GM19468 (cell line): ENCODE data around the gene PTPRU.

Experiments
- ATAC-seq: cut with Tn5 transposase; IDR thresholded peaks from one replicate; pipeline ENCODE4 v1.9.1; 2021; ENCODE audit warnings: mild to moderate bottlenecking, moderate library complexity, moderate number of reproducible peaks; ENCODE audit not compliant: unreplicated experiment; ENCODE audit errors: extremely low read depth

Gene PTPRU

GRCh38 chr1:29235955-29236711 lies at the start of gene PTPRU:
PTPRU (plus strand) TSS chr1:29236522; CDS start chr1:29236645, 123 bp downstream.
- no peak for ATAC-seq

DNA sequence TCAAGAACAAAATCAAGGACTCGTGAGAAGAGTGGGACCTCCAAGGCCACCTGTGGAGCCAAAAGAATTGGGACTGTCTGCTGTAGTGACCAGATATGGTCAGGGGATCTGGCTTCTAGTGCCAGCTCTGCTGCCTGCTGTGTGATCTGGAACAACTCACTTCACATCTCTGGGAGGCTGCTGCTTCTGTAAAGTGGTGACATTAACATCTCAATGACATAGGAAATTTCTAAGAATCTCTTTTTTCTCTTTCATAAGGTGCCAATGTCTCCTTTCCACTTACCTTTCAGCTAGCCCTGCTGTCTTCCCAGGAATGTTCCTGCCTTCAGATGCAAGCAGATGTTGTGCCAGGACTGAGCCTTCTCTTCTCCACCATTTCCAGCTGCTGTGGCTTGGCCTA lies 49.6 kb upstream of the PTPRU start:
- no peak for ATAC-seq

DNA sequence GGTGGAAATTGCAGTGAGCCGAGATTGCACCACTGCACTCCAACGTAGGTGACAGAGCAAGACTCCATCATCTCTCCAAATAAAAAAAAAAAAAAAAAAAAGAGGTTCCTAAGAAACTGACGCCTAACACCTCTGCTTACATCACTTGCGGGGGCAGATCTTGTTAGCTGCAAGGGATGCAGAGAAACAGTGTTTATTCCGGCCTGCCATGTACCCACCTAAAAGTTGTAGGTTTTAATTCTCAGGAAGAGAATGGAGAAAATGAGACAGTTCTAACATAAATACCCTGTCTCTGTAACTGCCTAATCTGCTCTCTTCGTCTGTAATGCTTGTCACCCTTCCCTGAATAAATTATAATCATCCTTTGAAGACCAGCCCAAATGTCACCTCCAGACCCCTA lies 45.6 kb upstream of the PTPRU start:
- ATAC-seq, result no peak

DNA sequence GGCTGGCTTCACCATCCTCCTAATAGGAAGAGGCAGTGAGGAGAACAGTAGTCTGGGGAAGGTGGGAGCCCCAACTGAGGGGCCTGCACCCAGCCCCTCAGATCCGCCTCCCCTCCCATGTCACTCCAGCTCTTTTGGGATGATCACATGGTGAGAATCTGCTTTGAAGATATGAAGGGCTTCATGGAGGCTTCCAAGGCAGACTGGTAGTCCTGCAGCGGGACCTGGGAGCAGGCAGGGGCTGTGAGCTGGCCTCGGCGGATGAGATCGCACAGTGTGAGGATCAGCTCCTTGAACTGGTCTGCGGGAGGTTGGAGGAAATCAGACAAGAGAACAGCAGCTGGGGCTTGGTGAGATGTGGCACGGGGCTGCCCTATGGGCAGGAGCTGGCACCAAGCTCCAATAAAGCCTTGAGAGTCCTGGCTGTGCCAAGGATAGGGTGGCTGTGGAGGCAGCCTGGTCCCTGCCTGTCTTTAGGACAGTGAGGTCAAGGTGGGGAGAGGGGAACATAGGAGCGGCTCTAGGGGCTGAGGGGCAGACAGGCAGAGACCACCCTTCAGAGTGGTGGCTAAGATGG lies 42.4 kb upstream of the PTPRU start:
- ATAC-seq, result no peak

DNA sequence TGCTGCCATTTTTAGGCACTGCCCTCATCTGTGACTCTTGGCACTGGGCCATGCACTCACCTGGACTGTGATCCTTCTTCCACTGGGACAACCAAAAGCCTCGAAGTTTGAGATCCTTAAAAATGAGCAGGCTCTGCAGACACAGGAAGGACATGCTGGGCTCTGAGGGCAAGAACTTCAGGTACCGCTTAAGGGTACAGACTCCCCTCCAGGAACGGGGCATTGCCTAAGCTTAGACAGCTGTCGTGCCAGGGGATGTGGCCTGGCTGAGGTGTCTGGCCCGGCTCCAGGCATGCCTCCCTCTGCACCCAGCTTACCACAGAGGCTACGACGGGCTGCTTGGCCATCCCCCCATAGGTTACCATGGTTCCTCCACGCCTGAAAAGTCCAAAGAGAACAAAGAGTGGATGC lies 40.4 kb upstream of the PTPRU start:
- no peak for ATAC-seq

DNA sequence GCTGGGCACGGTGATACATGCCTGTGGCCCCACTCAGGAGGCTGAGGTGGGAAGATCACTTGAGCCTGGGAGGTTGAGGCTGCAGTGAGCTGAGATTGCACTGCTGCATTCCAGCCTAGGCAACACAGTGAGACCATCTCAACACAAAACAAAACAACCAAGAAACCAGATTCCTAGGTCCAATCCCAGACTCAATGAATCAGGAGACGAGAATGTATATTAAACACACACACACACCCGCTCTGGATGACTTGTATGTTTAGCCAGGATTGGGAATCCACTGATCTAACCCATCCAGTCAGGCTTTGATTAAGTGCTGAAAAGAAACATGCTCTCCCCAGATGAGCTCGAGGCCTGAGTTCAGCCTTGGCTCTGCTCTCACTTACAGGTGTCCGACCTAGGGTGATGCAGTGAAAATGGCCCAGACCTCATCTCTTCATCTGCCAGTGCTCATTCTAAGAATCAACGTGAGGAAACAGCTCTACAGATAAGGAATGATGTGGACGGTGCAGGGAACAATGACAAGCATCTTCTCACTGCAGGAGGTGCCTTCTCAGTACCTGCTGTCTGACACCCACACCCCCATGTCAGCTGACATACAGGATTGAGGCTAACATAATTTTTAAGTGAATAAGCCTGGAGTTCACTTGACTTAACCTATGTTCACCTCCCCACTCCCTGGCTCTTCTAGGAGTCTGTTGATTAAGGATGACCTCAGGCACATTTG lies 39.3 kb upstream of the PTPRU start:
- ATAC-seq, result no peak

DNA sequence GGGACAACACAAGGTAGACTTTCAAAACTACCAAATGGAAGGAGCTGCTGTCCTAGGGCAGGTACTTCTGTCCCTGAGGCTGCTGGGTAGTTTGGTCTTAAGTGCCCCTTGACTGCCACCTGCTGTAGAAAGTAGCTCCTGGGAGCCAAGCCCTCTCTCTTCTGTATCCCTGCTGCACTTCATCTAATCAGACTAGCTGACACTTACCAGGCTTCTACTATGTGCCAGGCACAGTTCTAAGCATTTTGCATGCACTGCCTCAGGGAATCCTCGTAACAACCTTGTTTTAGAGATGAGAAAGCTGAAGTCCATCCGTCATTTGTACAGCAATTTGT lies 38.8 kb upstream of the PTPRU start:
- no peak for ATAC-seq

DNA sequence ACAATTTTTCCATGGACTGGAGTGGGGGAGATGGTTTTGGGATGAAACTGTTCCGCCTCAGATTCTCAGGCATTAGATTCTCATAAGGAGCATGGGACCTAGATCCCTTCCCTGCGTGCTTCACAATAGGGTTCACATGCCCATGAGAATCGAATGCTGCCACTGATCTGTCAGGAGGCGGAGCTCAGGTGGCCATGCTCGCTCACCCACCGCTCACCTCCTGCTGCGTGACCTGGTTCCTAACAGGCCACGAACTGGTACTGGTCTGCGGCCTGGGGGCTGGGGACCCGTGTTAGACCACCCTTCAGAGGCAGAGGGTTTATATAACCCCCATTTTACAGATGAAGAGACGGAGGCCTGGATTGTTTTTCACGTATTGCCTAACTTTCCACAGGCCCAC lies 38.3 kb upstream of the PTPRU start:
- no peak for ATAC-seq

DNA sequence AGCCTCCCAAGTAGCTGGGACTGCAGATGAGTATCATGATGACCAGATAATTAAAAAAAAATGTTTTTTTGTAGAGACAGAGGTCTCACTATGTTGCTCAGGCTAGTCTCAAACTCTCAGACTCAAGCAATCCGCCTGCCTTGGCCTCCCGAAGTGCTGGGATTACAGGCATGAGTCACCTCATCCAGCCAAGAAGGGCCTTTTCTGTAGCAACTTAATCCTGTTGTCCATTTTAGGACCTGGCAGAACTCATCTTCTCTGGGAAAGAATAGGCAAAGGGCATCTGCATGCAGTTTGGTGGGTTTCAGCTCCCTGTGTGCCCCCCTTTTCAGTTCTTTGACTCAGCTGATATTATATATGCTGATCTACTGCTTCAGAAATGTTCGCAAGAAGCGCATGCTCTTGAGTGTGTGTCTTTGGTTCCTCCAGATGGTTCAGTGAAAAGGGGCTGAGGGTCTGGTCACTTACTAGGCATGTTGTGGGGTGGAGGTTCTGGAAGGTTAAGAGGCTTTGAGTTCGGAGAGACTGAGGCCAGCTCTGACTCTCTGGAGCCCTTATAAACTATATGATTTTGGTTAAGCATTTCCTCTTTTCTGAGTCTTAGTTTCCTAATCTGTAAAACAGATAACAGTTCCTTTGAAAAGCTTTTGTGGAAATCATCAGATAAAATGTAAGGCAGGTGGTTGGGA lies 35.3 kb upstream of the PTPRU start:
- no peak for ATAC-seq

- no peak for ATAC-seq
Measured at GRCh38 chr1:29201595-29202051, 34.7 kb upstream of the PTPRU start.

GRCh38 chr1:29202053-29202452 lies 34.3 kb upstream of the PTPRU start:
- ATAC-seq, result no peak

- ATAC-seq, result no peak
Measured at GRCh38 chr1:29202584-29203340, 33.6 kb upstream of the PTPRU start.

DNA sequence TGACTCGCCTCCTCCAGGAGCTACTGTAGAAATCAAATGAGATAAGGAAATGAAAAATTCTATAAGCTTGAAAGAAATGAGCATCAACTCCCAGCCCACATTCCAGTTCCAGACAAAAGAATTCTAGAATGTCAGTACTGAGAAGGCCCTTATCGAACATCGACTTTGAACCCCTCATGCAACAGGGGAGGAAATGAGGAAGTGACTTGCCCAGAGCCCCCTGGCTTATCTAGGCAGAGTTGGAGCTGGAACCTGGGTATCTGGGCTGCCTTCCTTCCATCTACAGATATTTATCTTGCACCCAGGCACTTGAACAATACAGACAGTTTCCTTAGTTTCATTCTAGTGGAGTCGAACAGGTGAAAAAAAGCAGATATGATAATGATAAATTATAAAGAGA lies 27.9 kb upstream of the PTPRU start:
- no peak for ATAC-seq

GRCh38 chr1:29209173-29209572 lies 27.1 kb upstream of the PTPRU start:
- no peak for ATAC-seq

DNA sequence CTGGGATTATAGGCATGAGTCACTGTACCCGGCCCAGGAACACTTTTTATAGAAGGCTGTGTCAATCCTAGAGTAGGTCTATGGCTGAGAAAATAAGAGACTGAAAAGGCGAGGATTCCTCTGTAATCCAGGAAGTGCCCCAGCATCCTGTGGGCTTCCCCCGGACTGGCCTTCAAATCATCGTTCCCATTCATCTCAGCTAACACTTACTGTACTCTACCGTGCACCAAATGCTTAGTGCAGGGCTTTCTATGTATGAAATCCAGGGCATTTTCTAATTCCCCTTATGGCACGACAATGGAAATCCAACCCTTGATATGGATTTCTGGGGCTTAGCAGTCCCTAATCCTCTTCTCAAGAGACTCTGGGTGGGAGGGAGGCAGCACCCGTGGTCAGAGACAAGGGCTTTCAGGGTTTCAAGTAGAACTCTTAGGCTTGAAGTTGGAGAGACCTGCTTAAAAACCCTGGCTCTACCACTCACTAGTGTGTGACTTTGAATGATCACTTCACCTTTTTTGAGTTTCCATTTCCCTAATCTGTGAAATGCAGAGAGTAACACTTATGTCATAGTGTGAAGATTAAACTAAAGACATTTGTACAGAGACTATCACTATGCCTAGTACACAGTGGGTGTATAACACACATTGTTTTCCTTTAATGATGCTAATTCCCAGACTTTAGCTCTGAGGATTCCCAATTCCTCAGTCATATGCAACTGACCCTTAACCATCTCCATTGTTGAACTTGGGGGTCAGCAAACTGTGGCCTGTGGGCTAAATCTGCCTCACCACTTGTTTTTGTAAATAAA lies 25.8 kb upstream of the PTPRU start:
- ATAC-seq, result no peak

DNA sequence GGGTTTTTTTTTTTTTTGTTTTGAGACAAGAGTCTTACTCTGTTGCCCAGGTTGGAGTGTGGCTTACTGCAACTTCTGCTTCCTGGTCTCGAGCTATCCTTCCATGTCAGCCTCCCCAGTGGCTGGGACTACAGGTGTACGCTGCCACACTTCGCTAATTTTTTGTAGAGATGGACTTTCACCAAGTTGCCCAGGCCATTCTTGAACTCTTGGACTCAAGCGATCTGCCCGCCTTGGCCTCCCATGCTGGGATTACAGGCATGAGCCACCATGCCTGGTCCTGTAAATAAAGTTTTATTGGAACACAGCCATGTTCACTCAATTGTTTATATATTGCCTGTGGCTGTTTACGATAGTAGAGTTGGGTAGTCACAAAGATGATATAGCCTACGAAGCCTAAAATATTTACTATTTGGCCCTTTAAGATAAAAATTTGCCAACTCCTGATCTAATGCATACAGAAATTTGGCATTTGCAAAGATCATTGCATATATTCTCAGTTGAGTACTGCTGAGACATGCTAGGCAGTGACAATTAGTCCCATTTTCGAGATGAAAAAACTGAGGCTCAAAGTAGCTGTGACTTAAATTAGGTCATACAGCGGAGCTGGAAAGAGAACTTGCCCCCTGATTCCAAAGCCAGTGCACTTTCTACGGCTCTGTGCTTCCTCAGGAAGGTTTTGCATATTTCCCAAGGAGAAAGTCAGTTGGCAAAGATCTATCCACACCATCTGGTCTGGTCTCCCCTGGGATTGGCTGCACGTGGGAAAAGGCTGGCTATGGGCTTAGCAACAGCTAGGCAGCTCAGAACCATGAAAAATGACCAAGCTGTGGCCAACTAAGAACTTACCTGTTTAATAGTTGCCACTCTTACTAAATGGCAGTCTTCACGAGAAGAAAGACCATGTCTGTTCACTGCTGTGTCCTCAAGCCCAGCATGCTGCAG lies 25.0 kb upstream of the PTPRU start:
- ATAC-seq, result no peak

DNA sequence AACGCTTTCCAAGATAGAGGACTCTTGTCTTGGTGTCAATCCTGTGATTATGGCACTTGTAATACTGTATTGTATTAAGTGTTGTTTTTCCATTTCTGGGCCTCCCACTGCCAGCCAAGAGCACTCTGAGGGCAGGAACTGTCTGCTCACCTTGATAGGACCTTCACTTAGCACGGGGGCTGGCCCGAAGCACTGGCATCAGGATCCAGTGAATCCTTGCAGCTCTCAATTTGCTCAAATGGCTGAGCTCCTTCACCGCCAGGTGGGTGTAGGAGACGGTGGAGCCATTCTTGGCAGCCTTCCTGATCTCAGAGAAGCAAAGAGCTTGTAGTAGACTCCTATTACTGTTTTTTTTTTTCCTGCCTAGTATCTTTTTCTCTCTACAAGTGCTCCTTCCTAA lies 23.3 kb upstream of the PTPRU start:
- ATAC-seq, result no peak

DNA sequence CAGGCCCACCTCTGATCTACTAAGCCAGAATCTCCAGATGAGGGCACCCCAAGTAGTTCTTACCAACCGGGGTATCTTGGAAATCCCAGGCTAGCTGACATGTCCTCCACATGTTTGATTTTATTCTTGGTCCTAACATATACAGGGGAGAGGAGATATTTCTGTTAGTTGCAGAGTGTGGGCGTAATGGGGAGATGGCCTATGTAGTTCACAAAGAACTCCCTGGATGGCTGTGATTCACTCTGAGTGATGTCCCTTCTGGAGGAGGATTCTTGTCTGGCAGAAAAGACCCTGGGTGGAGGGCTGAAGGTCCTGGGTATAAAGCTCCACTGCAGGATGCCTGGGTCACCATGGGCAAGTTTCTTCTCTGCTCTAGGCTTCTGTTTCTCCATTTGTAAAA lies 18.7 kb upstream of the PTPRU start:
- no peak for ATAC-seq
